Neural cell (in vitro differentiated cells): Measurements from ENCODE around the gene GBE1. TPM values are rescaled to one million over a fixed set of nuclear protein-coding genes. Genes with fewer than 3 reads are reported as not detected.

Experiments used
- H2AFZ ChIP-seq: fragments of 200-600, 300-800 bp; sonication (generic), shearing (Covaris generic); 2 replicates; pipeline ENCODE4 v1.6.0; 2014; ENCODE audit warnings: low read depth, mild to moderate bottlenecking, antibody characterized with exemption, low read length, moderate library complexity
- H3F3A ChIP-seq: fragments of 200-600 bp; shearing (Covaris generic); 2 replicates; pipeline ENCODE4 v1.6.1; 2016; ENCODE audit warnings: mild to moderate bottlenecking, moderate library complexity, mixed read lengths, antibody characterized with exemption, low read length; ENCODE audit not compliant: insufficient read depth, poor library complexity, severe bottlenecking
- H3K27ac ChIP-seq: fragments of 200-600, 300-800 bp; sonication (generic), shearing (Covaris generic); 2 replicates; pipeline ENCODE4 v1.5.1; 2014; ENCODE audit warnings: mild to moderate bottlenecking, low read length, moderate library complexity
- H3K27me3 ChIP-seq: fragments of 300-800, 200-600 bp; sonication (generic), shearing (Covaris generic); 2 replicates; pipeline ENCODE4 v1.6.0; 2014; ENCODE audit warnings: mild to moderate bottlenecking, low read depth, low read length, moderate library complexity; ENCODE audit not compliant: insufficient read depth
- H3K36me3 ChIP-seq: fragments of 300-800, 200-600 bp; sonication (generic), shearing (Covaris generic); 2 replicates; pipeline ENCODE4 v1.5.1; 2014; ENCODE audit warnings: mild to moderate bottlenecking, antibody characterized with exemption, low read length, moderate library complexity; ENCODE audit not compliant: insufficient read depth
- H3K4me2 ChIP-seq: fragments of 300-800, 200-600 bp; sonication (generic), shearing (Covaris generic); 2 replicates; pipeline ENCODE4 v1.6.0; 2014; ENCODE audit warnings: mild to moderate bottlenecking, low read length
- H3K4me3 ChIP-seq: fragments of 300-800, 200-600 bp; sonication (generic), shearing (Covaris generic); 2 replicates; pipeline ENCODE4 v1.5.1; 2014; ENCODE audit warnings: mild to moderate bottlenecking, low read length, moderate library complexity
- H3K79me2 ChIP-seq: fragments of 200-600 bp; shearing (Covaris generic); replicated peaks from 2 replicates; pipeline ENCODE4 v1.6.0; 2014; ENCODE audit warnings: mild to moderate bottlenecking, low read length, moderate library complexity; ENCODE audit not compliant: insufficient read depth
- H3K9ac ChIP-seq: fragments of 300-800, 200-600 bp; sonication (generic), shearing (Covaris generic); 2 replicates; pipeline ENCODE4 v1.6.1; 2016; ENCODE audit warnings: mild to moderate bottlenecking, low read length, mixed read lengths
- H3K9me2 ChIP-seq: fragments of 200-600 bp; shearing (Covaris generic); 2 replicates; pipeline ENCODE4 v1.6.1; 2016; ENCODE audit warnings: mild to moderate bottlenecking, low read length, mixed read lengths; ENCODE audit not compliant: insufficient read depth
- H3K9me3 ChIP-seq: fragments of 200-600, 300-800 bp; sonication (generic), shearing (Covaris generic); 2 replicates; pipeline ENCODE4 v1.6.1; 2016; ENCODE audit warnings: mild to moderate bottlenecking, mixed run types, low read length, moderate library complexity, mixed read lengths
- H4K20me1 ChIP-seq: fragments of 200-600 bp; shearing (Covaris generic); 2 replicates; pipeline ENCODE4 v1.6.1; 2016; ENCODE audit warnings: mild to moderate bottlenecking, mixed run types; ENCODE audit not compliant: insufficient read depth
- EP300 ChIP-seq: fragments of 450-650 bp; conservative IDR thresholded peaks from 2 replicates; pipeline ENCODE4 v1.6.1; 2014; ENCODE audit warnings: antibody characterized with exemption, mild to moderate bottlenecking, moderate library complexity; ENCODE audit not compliant: poor library complexity, severe bottlenecking
- EZH2 ChIP-seq: fragments of 200-600, 300-800 bp; shearing (Covaris generic), sonication (generic); IDR thresholded peaks from 2 replicates; pipeline ENCODE4 v1.6.1; 2014; ENCODE audit warnings: antibody characterized with exemption, low read length, borderline replicate concordance, mild to moderate bottlenecking; ENCODE audit not compliant: insufficient read depth, poor library complexity, severe bottlenecking
- MXI1 ChIP-seq: fragments of 450-650 bp; conservative IDR thresholded peaks from 2 replicates; pipeline ENCODE4 v1.6.1; 2014; ENCODE audit warnings: antibody characterized with exemption, mild to moderate bottlenecking; ENCODE audit not compliant: poor library complexity, severe bottlenecking
- POLR2AphosphoS5 ChIP-seq: IDR thresholded peaks from 2 replicates; pipeline ENCODE4 v1.6.1; 2012
- RAD21 ChIP-seq: fragments of 450-650 bp; conservative IDR thresholded peaks from 2 replicates; pipeline ENCODE4 v1.6.1; 2014; ENCODE audit warnings: antibody characterized with exemption, mild to moderate bottlenecking, moderate library complexity
- SMC3 ChIP-seq: fragments of 450-650 bp; conservative IDR thresholded peaks from 2 replicates; pipeline ENCODE4 v1.6.1; 2014; ENCODE audit warnings: antibody characterized with exemption, mild to moderate bottlenecking, moderate library complexity; ENCODE audit not compliant: poor library complexity
- TAF1 ChIP-seq: IDR thresholded peaks from 2 replicates; pipeline ENCODE4 v1.6.1; 2012; ENCODE audit warnings: low read depth
- polyA plus RNA-seq: library from polyadenylated mRNA; depleted of rRNA; stranded (reverse); fragments of >200 nt; gene quantifications from 2 replicates; pipeline ENCODE4 v1.2.3, GENCODE V29; 2014
- TF ChIP-seq, protein P1 (sequence below): IDR thresholded peaks from 2 replicates; pipeline ENCODE4 v1.6.1; 2012; ENCODE audit warnings: borderline replicate concordance
- TF ChIP-seq, protein P2 (sequence below): fragments of 450-650 bp; IDR thresholded peaks from 2 replicates; pipeline ENCODE4 v1.5.1; 2014; ENCODE audit warnings: antibody characterized with exemption, mild to moderate bottlenecking, moderate library complexity; ENCODE audit not compliant: poor library complexity, severe bottlenecking

Gene GBE1
- polyA plus RNA-seq, 1 donor from 2014 or later, result 2.4 TPM

DNA sequence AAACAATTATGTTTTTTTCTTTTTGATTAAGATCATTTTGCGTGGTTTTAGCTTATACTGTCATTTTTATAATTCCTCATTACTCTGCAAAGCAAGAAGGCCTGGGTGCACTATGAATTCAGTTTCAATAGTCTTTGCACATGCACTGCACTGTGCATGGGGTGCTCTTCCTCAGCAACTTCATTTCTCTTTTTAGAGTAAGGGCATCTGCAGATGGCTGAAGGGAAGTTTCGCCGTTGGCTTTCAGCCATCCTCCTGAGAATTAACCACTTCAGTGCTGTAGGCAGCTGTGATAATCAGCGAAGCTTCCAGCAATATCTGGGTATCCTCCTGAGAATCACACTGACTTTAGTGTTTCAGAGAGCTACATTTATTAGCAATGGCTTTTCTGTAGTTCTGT, 284.8 kb downstream of the GBE1 start:
- Histone ChIP-seq H3K4me3 (no peak overlapping the region), H3K79me2 (no peaks in the 10 kb centered on the region), H3K9me2 (no peaks in the 10 kb centered on the region), H2AFZ (no peak overlapping the region), H3F3A (no peaks in the 10 kb centered on the region), H3K4me2 (no peak overlapping the region), H4K20me1 (no peaks in the 10 kb centered on the region), H3K27me3 (no peaks in the 10 kb centered on the region), H3K9me3 (no peaks in the 10 kb centered on the region), H3K27ac (no peak overlapping the region), H3K36me3 (no peaks in the 10 kb centered on the region), H3K9ac (no peak overlapping the region)
- no peak for TF ChIP-seq RAD21
- TF ChIP-seq, protein P1, sequence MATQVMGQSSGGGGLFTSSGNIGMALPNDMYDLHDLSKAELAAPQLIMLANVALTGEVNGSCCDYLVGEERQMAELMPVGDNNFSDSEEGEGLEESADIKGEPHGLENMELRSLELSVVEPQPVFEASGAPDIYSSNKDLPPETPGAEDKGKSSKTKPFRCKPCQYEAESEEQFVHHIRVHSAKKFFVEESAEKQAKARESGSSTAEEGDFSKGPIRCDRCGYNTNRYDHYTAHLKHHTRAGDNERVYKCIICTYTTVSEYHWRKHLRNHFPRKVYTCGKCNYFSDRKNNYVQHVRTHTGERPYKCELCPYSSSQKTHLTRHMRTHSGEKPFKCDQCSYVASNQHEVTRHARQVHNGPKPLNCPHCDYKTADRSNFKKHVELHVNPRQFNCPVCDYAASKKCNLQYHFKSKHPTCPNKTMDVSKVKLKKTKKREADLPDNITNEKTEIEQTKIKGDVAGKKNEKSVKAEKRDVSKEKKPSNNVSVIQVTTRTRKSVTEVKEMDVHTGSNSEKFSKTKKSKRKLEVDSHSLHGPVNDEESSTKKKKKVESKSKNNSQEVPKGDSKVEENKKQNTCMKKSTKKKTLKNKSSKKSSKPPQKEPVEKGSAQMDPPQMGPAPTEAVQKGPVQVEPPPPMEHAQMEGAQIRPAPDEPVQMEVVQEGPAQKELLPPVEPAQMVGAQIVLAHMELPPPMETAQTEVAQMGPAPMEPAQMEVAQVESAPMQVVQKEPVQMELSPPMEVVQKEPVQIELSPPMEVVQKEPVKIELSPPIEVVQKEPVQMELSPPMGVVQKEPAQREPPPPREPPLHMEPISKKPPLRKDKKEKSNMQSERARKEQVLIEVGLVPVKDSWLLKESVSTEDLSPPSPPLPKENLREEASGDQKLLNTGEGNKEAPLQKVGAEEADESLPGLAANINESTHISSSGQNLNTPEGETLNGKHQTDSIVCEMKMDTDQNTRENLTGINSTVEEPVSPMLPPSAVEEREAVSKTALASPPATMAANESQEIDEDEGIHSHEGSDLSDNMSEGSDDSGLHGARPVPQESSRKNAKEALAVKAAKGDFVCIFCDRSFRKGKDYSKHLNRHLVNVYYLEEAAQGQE, result no peak
- TF ChIP-seq TAF1, result no peak
- no peak for TF ChIP-seq EZH2
- no peak for TF ChIP-seq EP300
- no peak for TF ChIP-seq POLR2AphosphoS5
- TF ChIP-seq, protein P2, sequence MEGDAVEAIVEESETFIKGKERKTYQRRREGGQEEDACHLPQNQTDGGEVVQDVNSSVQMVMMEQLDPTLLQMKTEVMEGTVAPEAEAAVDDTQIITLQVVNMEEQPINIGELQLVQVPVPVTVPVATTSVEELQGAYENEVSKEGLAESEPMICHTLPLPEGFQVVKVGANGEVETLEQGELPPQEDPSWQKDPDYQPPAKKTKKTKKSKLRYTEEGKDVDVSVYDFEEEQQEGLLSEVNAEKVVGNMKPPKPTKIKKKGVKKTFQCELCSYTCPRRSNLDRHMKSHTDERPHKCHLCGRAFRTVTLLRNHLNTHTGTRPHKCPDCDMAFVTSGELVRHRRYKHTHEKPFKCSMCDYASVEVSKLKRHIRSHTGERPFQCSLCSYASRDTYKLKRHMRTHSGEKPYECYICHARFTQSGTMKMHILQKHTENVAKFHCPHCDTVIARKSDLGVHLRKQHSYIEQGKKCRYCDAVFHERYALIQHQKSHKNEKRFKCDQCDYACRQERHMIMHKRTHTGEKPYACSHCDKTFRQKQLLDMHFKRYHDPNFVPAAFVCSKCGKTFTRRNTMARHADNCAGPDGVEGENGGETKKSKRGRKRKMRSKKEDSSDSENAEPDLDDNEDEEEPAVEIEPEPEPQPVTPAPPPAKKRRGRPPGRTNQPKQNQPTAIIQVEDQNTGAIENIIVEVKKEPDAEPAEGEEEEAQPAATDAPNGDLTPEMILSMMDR, result no peak
- no peak for TF ChIP-seq SMC3
- TF ChIP-seq MXI1, result no peak

DNA sequence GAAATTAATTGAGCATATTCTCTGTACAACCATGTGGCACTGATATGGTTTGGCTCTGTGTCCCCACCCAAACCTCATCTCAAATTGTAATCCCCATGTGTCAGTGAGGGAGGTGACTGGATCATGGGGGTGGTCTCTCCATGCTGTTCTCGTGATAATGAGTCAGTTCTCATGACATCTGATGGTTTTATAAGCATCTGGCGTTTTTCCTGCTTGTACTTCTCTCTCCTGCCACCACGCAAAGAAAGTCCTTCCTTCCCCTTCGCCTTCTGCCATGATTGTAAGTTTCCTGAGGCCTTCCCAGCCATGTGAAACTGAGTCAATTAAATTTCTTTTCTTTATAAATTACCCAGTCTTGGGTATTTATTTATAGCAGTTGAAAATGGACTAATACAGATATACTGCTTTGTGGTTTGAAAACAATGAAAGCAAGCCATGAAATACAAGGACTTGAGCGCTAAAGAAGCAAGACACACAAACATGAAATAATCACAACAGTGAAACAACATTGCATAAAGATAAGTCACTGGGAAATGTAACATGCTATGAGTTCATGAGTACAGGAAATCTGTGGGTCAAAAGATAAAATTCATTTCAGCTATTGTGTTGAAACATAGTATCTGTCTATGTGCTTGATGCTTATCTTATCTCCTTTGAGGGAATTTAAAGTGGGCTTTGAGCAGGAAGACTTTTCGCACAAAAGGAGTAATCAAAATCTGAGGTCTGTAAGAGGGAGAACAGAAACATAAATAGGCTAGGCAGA, 288.7 kb downstream of the GBE1 start:
- Histone ChIP-seq H3K9ac (no peak overlapping the region), H3K9me2 (no peaks in the 10 kb centered on the region), H2AFZ (no peak overlapping the region), H4K20me1 (no peaks in the 10 kb centered on the region), H3K27ac (no peak overlapping the region), H3K79me2 (no peaks in the 10 kb centered on the region), H3F3A (no peaks in the 10 kb centered on the region), H3K27me3 (no peaks in the 10 kb centered on the region), H3K36me3 (no peaks in the 10 kb centered on the region), H3K4me3 (no peak overlapping the region), H3K4me2 (no peak overlapping the region), H3K9me3 (no peaks in the 10 kb centered on the region)
- TF ChIP-seq, protein P1, result no peak
- TF ChIP-seq, protein P2, result no peak
- no peak for TF ChIP-seq SMC3
- no peak for TF ChIP-seq MXI1
- TF ChIP-seq TAF1, result no peak
- no peak for TF ChIP-seq POLR2AphosphoS5
- no peak for TF ChIP-seq EZH2
- TF ChIP-seq RAD21, result no peak
- TF ChIP-seq EP300, result no peak
